Stimulated activated memory B cell treated with anti-CD40 and anti-IgM and Interleukin-4, amounts not matched to agents 10 μg/mL and 1 μg/mL and 100 μg/mL, for 72 hours (primary cell): Measurements from ENCODE around the gene SEC61B.

Source experiments
- ATAC-seq: fragments of 150-1000 bp; cut with Tn5 transposase; 2 replicates; pipeline ENCODE4 v1.10.0; 2021
- H3K27ac Mint-ChIP-seq: one replicate; pipeline ENCODE4 v1.8.0; 2022; ENCODE audit warnings: mild to moderate bottlenecking, mixed read lengths
- H3K27me3 Mint-ChIP-seq: one replicate; pipeline ENCODE4 v1.8.0; 2022; ENCODE audit warnings: mixed read lengths
- H3K36me3 Mint-ChIP-seq: one replicate; pipeline ENCODE4 v1.8.0; 2022; ENCODE audit warnings: mixed read lengths
- H3K4me1 Mint-ChIP-seq: one replicate; pipeline ENCODE4 v1.8.0; 2022; ENCODE audit warnings: mixed read lengths
- H3K4me3 Mint-ChIP-seq: one replicate; pipeline ENCODE4 v1.8.0; 2022; ENCODE audit warnings: mild to moderate bottlenecking, moderate library complexity, mixed read lengths
- H3K9me3 Mint-ChIP-seq: one replicate; pipeline ENCODE4 v1.8.0; 2022; ENCODE audit warnings: mixed read lengths

Gene SEC61B

DNA sequence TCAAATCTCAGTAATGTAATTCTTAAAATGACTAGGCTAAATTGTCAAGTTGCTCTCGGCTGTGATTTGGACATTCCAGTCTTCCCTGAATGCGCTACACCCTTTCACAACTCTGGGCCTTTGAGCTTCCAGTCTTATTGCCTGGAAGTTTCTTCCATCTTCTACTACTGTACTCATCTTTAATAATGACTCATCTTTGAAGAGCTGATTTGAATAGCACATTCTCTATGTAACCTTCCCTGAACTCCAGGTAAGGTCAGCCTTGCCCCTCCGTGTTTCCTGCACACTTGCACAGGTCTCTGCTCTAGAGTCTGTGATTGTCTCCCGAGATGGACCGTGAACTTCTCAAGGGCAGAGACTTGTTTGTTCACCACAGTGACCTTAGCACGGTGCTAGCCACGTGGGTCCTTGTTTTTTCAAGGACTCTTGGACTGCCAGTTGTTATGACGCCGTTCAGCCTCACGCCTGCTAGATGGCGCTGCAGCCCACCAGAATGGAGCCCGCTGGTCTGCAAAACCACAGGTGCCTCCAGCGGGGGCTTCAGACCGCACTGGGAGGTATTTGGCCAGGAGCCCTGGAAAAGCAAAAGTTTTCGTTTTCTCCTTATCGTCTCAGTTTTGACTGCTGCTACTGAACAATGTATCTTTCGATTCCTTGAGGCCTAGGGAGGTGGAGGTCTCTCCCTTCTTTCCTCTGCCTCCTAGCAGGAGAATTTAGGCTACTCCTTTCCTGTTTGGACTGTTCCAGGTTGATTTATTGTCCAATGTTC is 44.4 kb downstream of the SEC61B start:
- ATAC-seq: peak; percentile 87
- Mint-ChIP-seq H3K27ac (peak overlapping the region; percentile 84), H3K4me1 (peaks cover 56% of the 10 kb centered on the region), H3K9me3 (peaks cover 3% of the 10 kb centered on the region), H3K36me3 (no peaks in the 10 kb centered on the region), H3K4me3 (peak overlapping the region; percentile 49), H3K27me3 (no peaks in the 10 kb centered on the region)

DNA sequence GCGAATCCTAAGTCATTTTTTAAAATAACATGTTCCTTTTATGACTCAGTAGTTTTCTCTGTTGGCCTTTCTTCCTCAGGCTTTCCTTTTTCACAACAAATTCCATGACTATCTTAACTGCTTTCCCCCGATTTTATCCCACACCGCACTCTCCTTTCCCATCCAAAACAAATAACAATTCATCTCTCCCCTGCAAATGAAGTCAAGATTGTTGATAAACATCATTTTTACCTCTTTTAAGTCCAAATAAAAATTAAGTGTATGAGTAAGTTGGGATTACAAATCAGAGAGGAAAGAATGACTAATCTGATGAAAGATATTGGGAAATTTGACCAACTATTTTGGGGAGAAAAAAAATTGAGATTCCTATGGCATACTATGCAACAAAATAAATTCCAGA is 47.3 kb downstream of the SEC61B start:
- H3K36me3 Mint-ChIP-seq: no peaks in the 10 kb centered on the region
- no peak overlapping the region for H3K27ac Mint-ChIP-seq
- H3K4me1 Mint-ChIP-seq: peaks cover 35% of the 10 kb centered on the region
- H3K9me3 Mint-ChIP-seq: no peaks in the 10 kb centered on the region
- H3K27me3 Mint-ChIP-seq: no peaks in the 10 kb centered on the region
- no peak overlapping the region for H3K4me3 Mint-ChIP-seq
- ATAC-seq: no peak

DNA sequence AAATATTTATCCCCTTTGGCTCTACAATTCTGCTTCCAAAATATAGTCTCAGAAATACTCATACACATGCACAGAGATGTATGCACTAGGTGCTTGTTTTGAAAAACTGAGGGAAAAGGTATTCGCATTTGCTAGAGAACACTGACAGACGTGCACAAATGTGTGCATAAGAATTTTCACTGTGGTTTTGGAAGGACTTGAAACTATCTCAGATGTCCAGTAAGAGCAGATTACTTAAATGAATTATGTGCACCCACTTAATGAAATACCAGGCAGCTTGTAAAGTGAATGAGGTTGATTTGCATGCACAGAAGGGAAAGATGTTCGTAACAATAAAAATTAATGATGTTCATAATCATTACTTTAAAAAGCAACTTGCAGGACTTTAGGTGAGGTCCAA is 48.4 kb downstream of the SEC61B start:
- Mint-ChIP-seq H3K4me3 (no peak overlapping the region), H3K36me3 (no peaks in the 10 kb centered on the region), H3K27me3 (no peaks in the 10 kb centered on the region), H3K9me3 (no peaks in the 10 kb centered on the region), H3K27ac (no peak overlapping the region), H3K4me1 (peaks cover 26% of the 10 kb centered on the region)
- ATAC-seq: no peak

DNA sequence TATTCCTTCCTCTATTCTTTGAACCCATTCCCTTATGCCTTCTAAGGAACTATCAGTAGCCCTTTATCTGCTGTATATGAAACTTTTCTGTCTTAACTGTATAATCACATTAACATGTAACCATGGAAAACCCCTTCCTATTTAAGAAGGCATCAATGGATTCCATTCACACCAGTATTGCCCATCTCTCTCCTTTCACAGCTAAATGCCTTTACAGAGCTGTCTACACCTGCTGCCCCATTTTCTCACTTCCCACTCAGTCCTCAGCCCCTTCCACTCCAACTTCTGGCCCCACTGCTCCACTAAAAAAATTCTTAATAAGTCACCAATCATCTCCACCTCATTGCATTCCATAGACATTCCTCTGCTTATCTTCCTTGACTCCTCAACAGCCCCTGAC is 50.8 kb downstream of the SEC61B start:
- H3K4me3 Mint-ChIP-seq: no peak overlapping the region

DNA sequence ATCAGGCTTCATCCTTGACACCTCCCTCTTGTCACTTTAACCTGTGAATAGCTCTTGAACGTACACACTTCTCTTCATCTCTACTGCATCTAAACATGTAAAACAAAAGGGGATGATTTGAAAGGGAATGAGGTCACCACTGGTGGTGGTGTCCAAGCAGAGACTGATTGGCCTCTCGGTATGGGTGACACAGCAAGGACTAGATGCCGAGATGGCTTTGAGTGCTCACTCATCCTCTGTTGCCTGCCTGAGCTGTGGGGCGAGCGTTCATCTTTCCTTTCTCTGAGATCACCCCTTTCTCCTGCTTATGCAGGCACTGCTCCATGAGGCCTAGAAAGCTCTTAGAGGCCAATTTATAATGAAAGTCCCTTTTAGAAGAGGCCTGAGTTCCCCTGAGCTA is 51.9 kb downstream of the SEC61B start:
- H3K27me3 Mint-ChIP-seq: no peaks in the 10 kb centered on the region
- no peak overlapping the region for H3K4me3 Mint-ChIP-seq
- H3K4me1 Mint-ChIP-seq: peaks cover 13% of the 10 kb centered on the region
- no peak overlapping the region for H3K27ac Mint-ChIP-seq
- no peaks in the 10 kb centered on the region for H3K36me3 Mint-ChIP-seq
- no peak for ATAC-seq
- H3K9me3 Mint-ChIP-seq: no peaks in the 10 kb centered on the region

More for the DNA sequence above, 50.8 kb downstream of the SEC61B start:
- Mint-ChIP-seq H3K27ac (peak overlapping the region; percentile 3), H3K27me3 (no peaks in the 10 kb centered on the region), H3K4me1 (peaks cover 13% of the 10 kb centered on the region), H3K36me3 (no peaks in the 10 kb centered on the region), H3K9me3 (no peaks in the 10 kb centered on the region)
- ATAC-seq: no peak

DNA sequence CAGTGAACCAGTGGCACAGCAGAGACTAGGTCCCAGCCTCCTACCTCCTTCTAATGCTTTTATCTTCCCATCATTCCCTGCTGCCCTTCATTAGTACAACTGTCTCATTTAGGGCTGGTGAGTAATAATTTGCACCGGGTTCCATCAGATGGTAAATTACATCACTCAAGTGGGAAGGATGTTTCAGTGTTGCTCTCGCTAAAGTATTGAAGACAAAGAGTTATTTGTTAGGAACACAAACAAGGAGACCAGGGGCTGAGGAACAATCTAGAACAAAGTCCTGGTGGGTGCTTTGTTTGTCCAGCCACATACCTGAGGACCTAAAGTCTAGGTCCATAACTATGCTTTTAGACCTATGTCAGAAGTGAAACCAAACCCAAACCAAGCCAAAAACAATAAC is 52.4 kb downstream of the SEC61B start:
- Mint-ChIP-seq H3K36me3 (no peaks in the 10 kb centered on the region), H3K4me3 (no peak overlapping the region), H3K9me3 (no peaks in the 10 kb centered on the region), H3K27me3 (no peaks in the 10 kb centered on the region), H3K27ac (no peak overlapping the region), H3K4me1 (peaks cover 13% of the 10 kb centered on the region)
- ATAC-seq: no peak
